Mucosa of descending colon (tissue), 3 donors: ENCODE data around the gene CPSF3. TPM values are rescaled to one million over a fixed set of nuclear protein-coding genes. Genes with fewer than 3 reads are reported as not detected.

Experiments used
- ATAC-seq: fragments of 200-7000 bp; cut with Tn5 transposase; one replicate; pipeline ENCODE4 v1.9.1; 2020; ENCODE audit warnings: mild to moderate bottlenecking, moderate library complexity
- DNase-seq, 3 donors: peaks; one replicate each; pipeline ENCODE4 v3.0.0-alpha.2; 2020
- H3K36me3 ChIP-seq: fragments of 200-600 bp; one replicate; pipeline ENCODE4 v1.8.0; 2021; ENCODE audit warnings: low read depth, mild to moderate bottlenecking
- H3K4me1 ChIP-seq: fragments of 200-600 bp; one replicate; pipeline ENCODE4 v1.8.0; 2021; ENCODE audit warnings: low read depth, mild to moderate bottlenecking
- H3K4me3 ChIP-seq: fragments of 200-600 bp; one replicate; pipeline ENCODE4 v1.8.0; 2021; ENCODE audit warnings: mild to moderate bottlenecking
- H3K9me3 ChIP-seq: fragments of 200-600 bp; one replicate; pipeline ENCODE4 v1.8.0; 2021; ENCODE audit warnings: mild to moderate bottlenecking
- intact Hi-C, 2 donors: fragments of 100-400 bp; cut with DNase I in 1 of 2; cut with micrococcal nuclease in 1 of 2; formaldehyde crosslinking; loops; one replicate each; pipeline versions ENCODE4 v1.11.0 to v1.11.1; 2022; cut with DNase I, micrococcal nuclease
- total RNA-seq, 3 donors: library from RNA; stranded (reverse); fragmentation: NEBNext Ultra II Directional in 2 of 3; extraction: Animal tissue kit (Norgen Biotek cat#: 25700) in 2 of 3; gene quantifications; one replicate each; pipeline versions ENCODE4 v1.2.1 to v1.2.4, GENCODE V29; 2021 to 2023
- TF ChIP-seq, protein P1 (sequence below): fragments of 200-600 bp; IDR thresholded peaks from one replicate; pipeline ENCODE4 v1.8.0; 2022; ENCODE audit warnings: antibody characterized with exemption, mild to moderate bottlenecking
- donor health status: DM: no; HTN: no; CAD: no; lungs with moderate emphysema.
- donor health status: DM: no; HTN: no; CAD: no.
- donor health status: DM: no; HTN: yes; CAD: no.

The CPSF3 gene
- total RNA-seq, 3 donors from 2014 or later: 20.0 to 26.2 (median 20.9) TPM

GRCh38 chr2:9517118-9517782 is 93.8 kb downstream of the CPSF3 start:
- ATAC-seq (no peak), DNase-seq (no peak)
- H3K9me3 ChIP-seq: no peaks in the 10 kb centered on the region
- no peaks in the 10 kb centered on the region for H3K36me3 ChIP-seq
- H3K4me1 ChIP-seq: no peaks in the 10 kb centered on the region
- H3K4me3 ChIP-seq: no peak overlapping the region
- intact Hi-C loops: no loop called here
- TF ChIP-seq, protein P1, sequence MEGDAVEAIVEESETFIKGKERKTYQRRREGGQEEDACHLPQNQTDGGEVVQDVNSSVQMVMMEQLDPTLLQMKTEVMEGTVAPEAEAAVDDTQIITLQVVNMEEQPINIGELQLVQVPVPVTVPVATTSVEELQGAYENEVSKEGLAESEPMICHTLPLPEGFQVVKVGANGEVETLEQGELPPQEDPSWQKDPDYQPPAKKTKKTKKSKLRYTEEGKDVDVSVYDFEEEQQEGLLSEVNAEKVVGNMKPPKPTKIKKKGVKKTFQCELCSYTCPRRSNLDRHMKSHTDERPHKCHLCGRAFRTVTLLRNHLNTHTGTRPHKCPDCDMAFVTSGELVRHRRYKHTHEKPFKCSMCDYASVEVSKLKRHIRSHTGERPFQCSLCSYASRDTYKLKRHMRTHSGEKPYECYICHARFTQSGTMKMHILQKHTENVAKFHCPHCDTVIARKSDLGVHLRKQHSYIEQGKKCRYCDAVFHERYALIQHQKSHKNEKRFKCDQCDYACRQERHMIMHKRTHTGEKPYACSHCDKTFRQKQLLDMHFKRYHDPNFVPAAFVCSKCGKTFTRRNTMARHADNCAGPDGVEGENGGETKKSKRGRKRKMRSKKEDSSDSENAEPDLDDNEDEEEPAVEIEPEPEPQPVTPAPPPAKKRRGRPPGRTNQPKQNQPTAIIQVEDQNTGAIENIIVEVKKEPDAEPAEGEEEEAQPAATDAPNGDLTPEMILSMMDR: no peak

- no peaks in the 10 kb centered on the region for H3K4me1 ChIP-seq
- ATAC-seq: no peak
- H3K36me3 ChIP-seq: no peaks in the 10 kb centered on the region
- intact Hi-C loops: no loop called here
- TF ChIP-seq, protein P1: no peak
- no peak overlapping the region for H3K4me3 ChIP-seq
- DNase-seq: no peak
- H3K9me3 ChIP-seq: no peaks in the 10 kb centered on the region
These were observed 94.7 kb downstream of the CPSF3 start for GRCh38 chr2:9518163-9518562.

GRCh38 chr2:9518780-9519179 is 95.3 kb downstream of the CPSF3 start:
- intact Hi-C loops: no loop called here
- H3K4me1 ChIP-seq: no peaks in the 10 kb centered on the region
- ATAC-seq: no peak
- TF ChIP-seq, protein P1: no peak
- H3K4me3 ChIP-seq: no peak overlapping the region
- H3K36me3 ChIP-seq: no peaks in the 10 kb centered on the region
- DNase-seq: no peak
- H3K9me3 ChIP-seq: no peaks in the 10 kb centered on the region

DNA sequence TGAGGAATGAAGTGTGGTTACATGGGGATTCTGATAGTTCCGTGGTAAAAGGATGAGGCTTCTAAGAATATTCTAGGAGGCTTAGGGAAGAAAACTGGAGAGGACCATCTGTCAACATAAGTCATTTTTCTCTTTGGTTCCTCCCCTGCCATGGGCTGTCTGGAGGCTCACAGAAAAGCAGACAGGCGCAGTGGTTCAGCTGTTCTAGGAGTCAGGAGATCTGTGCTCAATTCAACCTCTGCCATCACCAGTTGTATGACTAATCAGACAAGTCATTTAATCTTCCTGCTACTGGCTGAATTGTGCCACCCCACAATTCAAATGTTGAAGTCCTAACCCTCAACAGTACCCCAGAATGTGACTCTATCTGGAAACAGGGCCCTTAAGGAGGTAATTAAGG is 95.8 kb downstream of the CPSF3 start:
- intact Hi-C loops: no loop called here
- H3K36me3 ChIP-seq: no peaks in the 10 kb centered on the region
- H3K4me1 ChIP-seq: no peaks in the 10 kb centered on the region
- DNase-seq (no peak), ATAC-seq (no peak)
- no peaks in the 10 kb centered on the region for H3K9me3 ChIP-seq
- TF ChIP-seq, protein P1: no peak
- H3K4me3 ChIP-seq: no peak overlapping the region

Other genes starting within 250 kb of the CPSF3 start
- 10 to 100 TPM; 50.4 to 84.1 (median 50.5) TPM for gene ASAP2, start 216.8 kb upstream of the CPSF3 start, total RNA-seq
- 10 to 100 TPM; 34.7 to 78.3 (median 41.0) TPM for gene ITGB1BP1, start 126 bp upstream of the CPSF3 start, total RNA-seq
- 10 to 100 TPM; 36.9 to 58.4 (median 49.3) TPM for gene IAH1, start 50.9 kb downstream of the CPSF3 start, total RNA-seq
- 10 to 100 TPM; 20.9 to 22.8 (median 21.0) TPM for gene ADAM17, start 132.2 kb downstream of the CPSF3 start, total RNA-seq
- 100 to 1,000 TPM; 204 to 256 (median 251) TPM for gene YWHAQ, start 207.3 kb downstream of the CPSF3 start, total RNA-seq